ENCODE results near the gene ANO7. TPM values are rescaled to one million over a fixed set of nuclear protein-coding genes. Genes with fewer than 3 reads are reported as not detected.

Gene ANO7
- total RNA-seq, 4 donors from 2014 or later, result 0.32 to 1.3 (median 0.42) TPM; not detected in 1

DNA sequence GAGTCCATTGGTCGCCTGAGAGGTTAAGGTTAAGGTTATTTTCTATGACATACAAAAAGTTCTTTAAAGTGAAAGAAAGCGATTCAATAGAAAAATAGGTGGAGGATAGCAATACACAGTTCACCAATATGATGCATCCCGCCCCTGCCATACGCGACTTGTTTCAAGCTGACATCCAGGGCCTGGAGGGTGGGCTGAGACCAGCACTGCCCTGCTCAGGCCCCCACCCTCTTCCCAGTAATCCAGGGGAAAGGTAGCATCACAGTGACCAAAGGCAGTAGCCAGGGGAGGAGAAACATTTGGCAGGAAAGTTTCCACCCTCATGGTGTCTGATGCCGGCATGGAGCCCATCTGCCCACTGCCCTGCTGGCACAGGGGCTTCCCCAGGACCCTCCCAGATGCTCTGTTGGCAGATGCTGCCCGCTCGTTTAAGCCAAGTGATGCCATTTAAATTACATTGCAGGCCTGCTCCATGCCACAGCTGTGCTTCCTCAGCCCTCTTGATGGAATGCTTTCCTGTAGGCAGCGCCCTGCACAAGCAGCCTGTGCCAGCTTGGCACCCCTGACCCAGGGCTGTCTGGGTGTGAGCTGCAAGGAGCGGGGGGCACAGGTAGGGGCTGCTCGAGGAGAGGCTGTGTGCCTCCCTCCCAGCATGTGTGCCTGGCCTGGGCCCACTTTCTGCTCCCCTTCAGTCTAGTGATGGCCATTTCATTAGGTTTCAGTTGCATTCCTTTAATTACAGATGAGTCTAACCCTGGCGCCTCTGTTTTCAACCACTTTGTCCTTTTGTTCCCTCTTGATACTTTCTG lies 10.7 kb upstream of the ANO7 start:
- peaks cover 23 to 85% (median 67%) of the 10 kb centered on the region in 4 donors for H3K36me3 ChIP-seq
- intact Hi-C loops (cut with DNase I), result no loop called here
- TF ChIP-seq, protein P1, sequence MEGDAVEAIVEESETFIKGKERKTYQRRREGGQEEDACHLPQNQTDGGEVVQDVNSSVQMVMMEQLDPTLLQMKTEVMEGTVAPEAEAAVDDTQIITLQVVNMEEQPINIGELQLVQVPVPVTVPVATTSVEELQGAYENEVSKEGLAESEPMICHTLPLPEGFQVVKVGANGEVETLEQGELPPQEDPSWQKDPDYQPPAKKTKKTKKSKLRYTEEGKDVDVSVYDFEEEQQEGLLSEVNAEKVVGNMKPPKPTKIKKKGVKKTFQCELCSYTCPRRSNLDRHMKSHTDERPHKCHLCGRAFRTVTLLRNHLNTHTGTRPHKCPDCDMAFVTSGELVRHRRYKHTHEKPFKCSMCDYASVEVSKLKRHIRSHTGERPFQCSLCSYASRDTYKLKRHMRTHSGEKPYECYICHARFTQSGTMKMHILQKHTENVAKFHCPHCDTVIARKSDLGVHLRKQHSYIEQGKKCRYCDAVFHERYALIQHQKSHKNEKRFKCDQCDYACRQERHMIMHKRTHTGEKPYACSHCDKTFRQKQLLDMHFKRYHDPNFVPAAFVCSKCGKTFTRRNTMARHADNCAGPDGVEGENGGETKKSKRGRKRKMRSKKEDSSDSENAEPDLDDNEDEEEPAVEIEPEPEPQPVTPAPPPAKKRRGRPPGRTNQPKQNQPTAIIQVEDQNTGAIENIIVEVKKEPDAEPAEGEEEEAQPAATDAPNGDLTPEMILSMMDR (IDR thresholded peaks at IDR 0.05), result no peak
- TF ChIP-seq POLR2AphosphoS5 (IDR thresholded peaks at IDR 0.05), result no peak
- TF ChIP-seq POLR2A (IDR thresholded peaks at IDR 0.05; ENCODE audit: low read depth), result no peak
- TF ChIP-seq EP300 (IDR thresholded peaks at IDR 0.05), result no peak

DNA sequence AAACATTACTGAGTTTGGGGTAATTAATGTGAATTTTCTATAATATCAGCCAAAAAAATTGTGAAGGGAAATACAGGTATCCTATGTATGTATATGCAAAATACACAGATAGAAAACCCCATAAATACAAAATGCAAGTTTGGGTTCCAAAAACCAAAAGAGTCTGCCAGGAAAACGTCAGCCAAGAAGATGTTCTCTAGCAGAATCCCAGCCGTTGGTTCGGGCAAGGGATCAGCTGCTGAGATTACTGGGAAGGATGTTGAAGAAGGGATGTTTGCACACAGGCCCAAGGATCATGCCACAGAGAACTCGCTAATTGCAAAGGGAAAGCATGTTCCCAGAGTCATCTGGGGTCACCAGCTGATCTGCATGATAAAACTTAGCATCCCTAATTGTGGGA lies 9.5 kb upstream of the ANO7 start:
- H3K4me1 ChIP-seq, result peaks cover 0 to 6% (median 2%) of the 10 kb centered on the region in 4 donors
- H3K36me3 ChIP-seq, result peaks cover 25 to 94% (median 74%) of the 10 kb centered on the region in 4 donors
- 64% methylated on average over 4 of the region's 4 CpGs for WGBS
- intact Hi-C loops (cut with DNase I), result no loop called here
- DNase-seq (ENCODE audit: extremely low spot score), result no peak
- H3K9me3 ChIP-seq, result no peaks in the 10 kb centered on the region
- TF ChIP-seq EP300 (IDR thresholded peaks at IDR 0.05), result no peak
- no peak overlapping the region for H3K27ac ChIP-seq (replicated peaks in 1 of 4)
- no peaks in the 10 kb centered on the region for H3K27me3 ChIP-seq
- H3K4me3 ChIP-seq, result no peak overlapping the region

More for the DNA sequence above, 10.7 kb upstream of the ANO7 start:
- Histone ChIP-seq H3K4me3 (no peak overlapping the region), H3K27me3 (no peaks in the 10 kb centered on the region), H3K27ac (replicated peaks in 1 of 4) (no peak overlapping the region), H3K9me3 (no peaks in the 10 kb centered on the region), H3K4me1 (peaks cover 0 to 6% (median 2%) of the 10 kb centered on the region in 4 donors)
- WGBS, result 97% methylated on average over 8 of the region's 12 CpGs
- DNase-seq (ENCODE audit: extremely low spot score), result no peak

DNA sequence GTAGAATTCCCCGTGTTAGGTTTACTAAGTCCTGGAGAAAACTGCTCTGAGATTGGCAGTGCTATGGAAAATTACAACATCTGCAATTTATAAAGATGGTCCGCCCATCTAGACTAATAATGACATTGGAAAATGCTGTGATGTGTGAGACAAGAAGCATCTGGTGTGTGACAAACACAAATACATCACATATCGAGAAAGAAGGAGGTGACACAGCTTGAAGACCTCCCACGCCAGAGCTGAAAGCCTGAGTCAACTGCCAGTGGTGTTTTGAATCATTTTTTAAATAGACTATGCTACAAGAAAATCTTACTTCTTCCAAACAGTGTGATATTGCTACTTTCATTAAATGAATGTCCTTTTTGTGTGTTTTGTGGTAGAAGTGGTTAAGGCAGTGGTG lies 8.6 kb upstream of the ANO7 start:
- no peak overlapping the region for H3K27ac ChIP-seq (replicated peaks in 1 of 4)

DNA sequence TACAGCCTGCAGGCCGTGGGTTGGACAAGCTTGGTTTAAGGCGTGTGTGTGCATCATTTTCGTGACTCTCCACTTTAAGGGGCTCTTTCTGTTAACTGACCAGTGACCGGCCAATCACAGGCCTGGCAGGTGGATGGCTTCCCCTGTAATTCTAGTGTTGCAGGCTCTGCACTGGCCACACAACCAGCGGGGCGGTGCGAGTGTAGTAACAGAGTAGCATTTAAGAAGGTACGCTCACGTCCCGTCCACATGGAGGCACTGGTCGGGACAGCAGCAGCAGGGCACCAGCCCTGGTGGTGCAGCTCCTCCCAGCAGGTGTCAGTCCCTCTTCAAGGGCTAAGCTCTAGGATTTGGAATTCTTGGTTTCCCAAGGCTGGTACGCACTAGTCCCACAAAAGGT lies 8.0 kb upstream of the ANO7 start:
- no peak for DNase-seq (ENCODE audit: extremely low spot score)
- Histone ChIP-seq H3K4me3 (no peak overlapping the region), H3K4me1 (peaks cover 0 to 6% (median 2%) of the 10 kb centered on the region in 4 donors), H3K27me3 (no peaks in the 10 kb centered on the region), H3K27ac (replicated peaks in 1 of 4) (no peak overlapping the region), H3K9me3 (no peaks in the 10 kb centered on the region), H3K36me3 (peaks cover 18 to 79% (median 60%) of the 10 kb centered on the region in 4 donors)
- WGBS, result 86% methylated on average over 12 of the region's 12 CpGs
- TF ChIP-seq POLR2AphosphoS5 (IDR thresholded peaks at IDR 0.05), result no peak
- TF ChIP-seq, protein P1 (IDR thresholded peaks at IDR 0.05), result no peak
- no peak for TF ChIP-seq POLR2A (IDR thresholded peaks at IDR 0.05; ENCODE audit: low read depth)
- no peak for TF ChIP-seq EP300 (IDR thresholded peaks at IDR 0.05)
- intact Hi-C loops (cut with DNase I), result no loop called here

More for the DNA sequence above, 8.6 kb upstream of the ANO7 start:
- peaks cover 0 to 6% (median 2%) of the 10 kb centered on the region in 4 donors for H3K4me1 ChIP-seq
- H3K4me3 ChIP-seq, result no peak overlapping the region
- H3K36me3 ChIP-seq, result peaks cover 20 to 85% (median 66%) of the 10 kb centered on the region in 4 donors
- H3K9me3 ChIP-seq, result no peaks in the 10 kb centered on the region
- TF ChIP-seq, protein P1 (IDR thresholded peaks at IDR 0.05), result no peak
- TF ChIP-seq POLR2A (IDR thresholded peaks at IDR 0.05; ENCODE audit: low read depth), result no peak
- TF ChIP-seq POLR2AphosphoS5 (IDR thresholded peaks at IDR 0.05), result peak; percentile 21 to 51
- no peak for TF ChIP-seq EP300 (IDR thresholded peaks at IDR 0.05)
- WGBS, result 79% methylated on average over 4 of the region's 4 CpGs
- DNase-seq (ENCODE audit: extremely low spot score), result no peak
- no peaks in the 10 kb centered on the region for H3K27me3 ChIP-seq
- intact Hi-C loops (cut with DNase I), result no loop called here

DNA sequence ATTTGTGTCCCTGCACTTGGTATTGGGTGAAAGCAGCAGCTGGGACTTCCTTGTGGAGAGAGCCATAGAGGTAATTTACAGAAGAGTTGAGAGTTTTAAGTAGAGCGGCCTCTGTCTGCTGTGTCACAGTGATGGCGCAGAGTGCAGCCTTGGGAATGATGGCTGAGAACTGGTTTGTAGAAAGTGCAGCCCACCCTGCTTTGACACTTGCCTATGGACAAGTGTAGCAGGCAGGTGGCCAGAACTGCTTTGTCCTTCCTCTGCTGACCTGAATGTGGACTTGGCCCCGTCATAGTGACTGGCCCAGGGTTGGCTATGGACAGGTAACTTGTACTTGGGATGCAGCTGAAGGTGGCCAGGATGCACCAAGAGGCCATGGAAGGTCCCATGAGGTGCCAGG lies 6.4 kb upstream of the ANO7 start:
- intact Hi-C loops (cut with DNase I), result no loop called here
- Histone ChIP-seq H3K36me3 (peaks cover 12 to 63% (median 46%) of the 10 kb centered on the region in 4 donors), H3K9me3 (no peaks in the 10 kb centered on the region), H3K27ac (replicated peaks in 1 of 4) (no peak overlapping the region), H3K4me3 (no peak overlapping the region), H3K4me1 (peaks cover 0 to 6% (median 2%) of the 10 kb centered on the region in 4 donors), H3K27me3 (peaks cover 0 to 5% (median 0%) of the 10 kb centered on the region in 4 donors)
- TF ChIP-seq POLR2AphosphoS5 (IDR thresholded peaks at IDR 0.05), result no peak
- TF ChIP-seq, protein P1 (IDR thresholded peaks at IDR 0.05), result no peak
- TF ChIP-seq POLR2A (IDR thresholded peaks at IDR 0.05; ENCODE audit: low read depth), result no peak
- no peak for TF ChIP-seq EP300 (IDR thresholded peaks at IDR 0.05)
- no peak for DNase-seq (ENCODE audit: extremely low spot score)
- WGBS, result 100% methylated on average over 1 of the region's 3 CpGs

Measured in esophagus muscularis mucosa (tissue), 4 donors.